HT-29 (cell line): ENCODE results near the gene DDX43. TPM values are rescaled to one million over a fixed set of nuclear protein-coding genes. Genes with fewer than 3 reads are reported as not detected.
A peak's percentile ranks its signal among the peaks of the same experiment; 100 is the strongest.

Experiments used
- small RNA-seq: library from RNA; depleted of rRNA; stranded (forward); fragments of <200 nt; gene quantifications from one replicate; pipeline ENCODE3, GENCODE V24; 2014
- total RNA-seq: library from RNA; depleted of rRNA; stranded (reverse); fragments of >200 nt; shearing (Covaris generic); gene quantifications from 2 replicates; pipeline ENCODE4 v1.2.3, GENCODE V29; 2014; rRNA removed

Gene DDX43
- total RNA-seq, 1 experiment from 2014 or later = not detected

Small RNA genes lying within 50 kb of the gene (small RNA-seq; reads per million reads assigned to genes)
- gene RNU6-975P (not detected), gene RPL39P3 (5.0 reads per million, percentile 83 among the genes with 10 or more reads in this experiment)

Other genes starting within 250 kb of the DDX43 start
- not detected in 2 replicates for gene KHDC1L, start 169.3 kb upstream of the DDX43 start, total RNA-seq
- not detected in 2 replicates for gene KHDC1, start 131.6 kb upstream of the DDX43 start, total RNA-seq
- not detected in 2 replicates for gene DPPA5, start 40.6 kb upstream of the DDX43 start, total RNA-seq
- gene KHDC3L, start 32.2 kb upstream of the DDX43 start, total RNA-seq = not detected in 2 replicates
- not detected in 2 replicates for gene OOEP, start 24.9 kb upstream of the DDX43 start, total RNA-seq
- 20.0 and 21.4 TPM in 2 replicates for gene CGAS, start 57.5 kb downstream of the DDX43 start, total RNA-seq
- 17.0 and 18.7 TPM in 2 replicates for gene MTO1, start 66.9 kb downstream of the DDX43 start, total RNA-seq
- 7,514 and 7,960 TPM in 2 replicates for gene EEF1A1, start 126.2 kb downstream of the DDX43 start, total RNA-seq